ENCODE data around the gene WAPL. TPM values are rescaled to one million over a fixed set of nuclear protein-coding genes. Genes with fewer than 3 reads are reported as not detected.
A peak's percentile ranks its signal among the peaks of the same experiment; 100 is the strongest.

Gene WAPL
- total and polyA plus RNA-seq, 2 of the 13 experiments (the other 11 are each of a cell fraction or from before 2014, with no cell fraction given), result 13.2 to 43.5 TPM

GRCh38 chr10:86390337-86391120, 131.1 kb downstream of the WAPL start:
- TF ChIP-seq HNF4A (CRISPR knock-in tag; IDR thresholded peaks at IDR 0.05) (0 out of 2 replicates have a peak, but pooled peaks have one; percentile 9), ASH2L (IDR thresholded peaks at IDR 0.05; ENCODE audit: insufficient read length, low read depth, low read length) (no peak)
- no TSS peak for BruUV-seq (replicated peaks)
- no peaks in the 10 kb centered on the region for H3K36me3 ChIP-seq (replicated peaks in 1 of 2; ENCODE audit: control insufficient read depth in 1 of 2, insufficient read depth in 2 of 2, low read length in 2 of 2)
- ChIA-PET POLR2A (interaction anchor here (1.9 kb wide), 1 partner anchor 10 kb away, joined by 6 read pairs; no protein-coding TSS in a partner anchor), CTCF (ENCODE audit: low intra/inter-chr PET ratio, low total read pairs) (no interaction called here)
- no peak overlapping the region for H3K4me2 ChIP-seq (ENCODE audit: low read depth, low read length)
- ATAC-seq, result peak; percentile 40; the same call in 1 of the 3 replicates
- H3K9ac ChIP-seq (ENCODE audit: insufficient read depth, low read depth, low read length), result no peak overlapping the region
- H3K4me3 ChIP-seq (replicated peaks in 1 of 3; ENCODE audit: insufficient read depth in 1 of 3, low read depth in 2 of 3, low read length in 3 of 3), result no peak overlapping the region
- 38% methylated on average over 13 of the region's 14 CpGs for WGBS (ENCODE audit: low lambda C conversion rate)
- H3K79me2 ChIP-seq (ENCODE audit: insufficient read depth, low read length), result no peaks in the 10 kb centered on the region
- peaks cover 5 to 38% of the 10 kb centered on the region in 2 experiments; a peak in 3 of 5 replicates for H3K27me3 ChIP-seq (ENCODE audit: control insufficient read depth in 1 of 2, insufficient read depth in 2 of 2, low read length in 2 of 2)
- intact Hi-C loops (cut with micrococcal nuclease; ENCODE audit: unreplicated experiment) (no loop called here), in situ Hi-C loops (cut with HindIII; ENCODE audit: extremely low pct_ligation_motif_present, low pct_unique_long_range_greater_than_20kb) (no loop called here)
- no peaks in the 10 kb centered on the region for H3K9me3 ChIP-seq (ENCODE audit: low read length)
- no peak overlapping the region for H3K27ac ChIP-seq (ENCODE audit: extremely low read length, insufficient read depth, low read length)
- peaks cover 12% of the 10 kb centered on the region for H3K4me1 ChIP-seq (ENCODE audit: insufficient read depth, low read length)
- no peaks in the 10 kb centered on the region for H4K20me1 ChIP-seq (ENCODE audit: insufficient read depth, low read length)
- no peak for DNase-seq (ENCODE audit: low spot score)
- FAIRE-seq, result no peak
- H2AFZ ChIP-seq (ENCODE audit: low read length), result no peak overlapping the region

GRCh38 chr10:86389441-86390193, 132.0 kb downstream of the WAPL start:
- no peaks in the 10 kb centered on the region for H3K79me2 ChIP-seq (ENCODE audit: insufficient read depth, low read length)
- intact Hi-C loops (cut with micrococcal nuclease; ENCODE audit: unreplicated experiment), result no loop called here
- no peak overlapping the region for H3K4me2 ChIP-seq (ENCODE audit: low read depth, low read length)
- TF ChIP-seq NR0B2 (CRISPR knock-in tag; IDR thresholded peaks at IDR 0.05) (no peak), KDM1A (CRISPR knock-in tag; IDR thresholded peaks at IDR 0.05) (no peak), ZNF326 (CRISPR knock-in tag; IDR thresholded peaks at IDR 0.05; ENCODE audit: borderline replicate concordance) (no peak), REL (CRISPR knock-in tag; conservative IDR thresholded peaks at IDR 0.05) (no peak), HNRNPL (IDR thresholded peaks at IDR 0.05; ENCODE audit: low read depth, low read length) (no peak), SNAI1 (CRISPR knock-in tag; IDR thresholded peaks at IDR 0.05; ENCODE audit: borderline replicate concordance) (no peak), ZBTB14 (CRISPR knock-in tag; IDR thresholded peaks at IDR 0.05) (no peak), ZNF766 (CRISPR knock-in tag; IDR thresholded peaks at IDR 0.05; ENCODE audit: borderline replicate concordance) (no peak), PLRG1 (conservative IDR thresholded peaks at IDR 0.05) (no peak), HNF4A (CRISPR knock-in tag; IDR thresholded peaks at IDR 0.05) (no peak), NFIC (IDR thresholded peaks at IDR 0.05; ENCODE audit: low read length) (no peak)
- no peaks in the 10 kb centered on the region for H3K36me3 ChIP-seq (replicated peaks in 1 of 2; ENCODE audit: control insufficient read depth in 1 of 2, insufficient read depth in 2 of 2, low read length in 2 of 2)
- no TSS peak for BruUV-seq (replicated peaks)
- no peaks in the 10 kb centered on the region for H3K9me3 ChIP-seq (ENCODE audit: low read length)
- H2AFZ ChIP-seq (ENCODE audit: low read length), result no peak overlapping the region
- no peaks in the 10 kb centered on the region for H4K20me1 ChIP-seq (ENCODE audit: insufficient read depth, low read length)
- no peak overlapping the region for H3K27ac ChIP-seq (ENCODE audit: extremely low read length, insufficient read depth, low read length)
- peaks cover 12% of the 10 kb centered on the region for H3K4me1 ChIP-seq (ENCODE audit: insufficient read depth, low read length)
- ChIA-PET POLR2A (no interaction called here), CTCF (ENCODE audit: low intra/inter-chr PET ratio, low total read pairs) (no interaction called here)
- 81% methylated on average over 19 of the region's 53 CpGs for WGBS (ENCODE audit: low lambda C conversion rate)
- H3K4me3 ChIP-seq (replicated peaks in 1 of 3; ENCODE audit: insufficient read depth in 1 of 3, low read depth in 2 of 3, low read length in 3 of 3), result no peak overlapping the region
- DNase-seq (ENCODE audit: low spot score), result no peak
- in situ Hi-C loops (cut with HindIII; ENCODE audit: extremely low pct_ligation_motif_present, low pct_unique_long_range_greater_than_20kb), result no loop called here
- H3K9ac ChIP-seq (ENCODE audit: insufficient read depth, low read depth, low read length), result no peak overlapping the region
- peaks cover 5 to 38% of the 10 kb centered on the region in 2 experiments; a peak in 3 of 5 replicates for H3K27me3 ChIP-seq (ENCODE audit: control insufficient read depth in 1 of 2, insufficient read depth in 2 of 2, low read length in 2 of 2)
- no peak for ATAC-seq
- FAIRE-seq, result no peak
